Vagina (tissue), 2 donors: ENCODE data around the gene MRPL45. TPM values are rescaled to one million over a fixed set of nuclear protein-coding genes. Genes with fewer than 3 reads are reported as not detected.

ENCODE experiments used
- DNase-seq, 2 donors: peaks; one replicate each; pipeline ENCODE4 v3.0.0-alpha.2; 2017; ENCODE audit errors: extremely low spot score in 2 of 2
- H3K27ac ChIP-seq: fragments of 200-600 bp; sonication (generic); one replicate; pipeline ENCODE4 v1.5.1; 2019
- H3K27me3 ChIP-seq: fragments of 200-600 bp; sonication (generic); one replicate; pipeline ENCODE4 v1.5.1; 2019
- H3K36me3 ChIP-seq, 2 donors: fragments of 200-600 bp; sonication (generic); one replicate each; pipeline ENCODE4 v1.5.1; 2017 to 2019
- H3K4me1 ChIP-seq: fragments of 200-600 bp; sonication (generic); one replicate; pipeline ENCODE4 v1.5.1; 2019
- H3K4me3 ChIP-seq, 2 donors: fragments of 200-600 bp; sonication (generic); 1 replicate in 1 of 2; 2 replicates in 1 of 2; pipeline ENCODE4 v1.5.1; 2016 to 2019
- H3K9me3 ChIP-seq: fragments of 200-600 bp; sonication (generic); one replicate; pipeline ENCODE4 v1.5.1; 2019
- CTCF ChIP-seq, 3 experiments: fragments of 450-650 bp in 2 of 3; fragments of 200-600 bp in 1 of 3; sonication (generic) in 1 of 3; IDR thresholded peaks; one replicate each; pipeline ENCODE4 v1.5.1; 2017 to 2019; ENCODE audit warnings: antibody characterized with exemption in 3 of 3, mild to moderate bottlenecking in 2 of 3, moderate library complexity in 2 of 3
- POLR2A ChIP-seq, 2 donors: fragments of 450-650 bp; IDR thresholded peaks; one replicate each; pipeline ENCODE4 v1.6.1; 2017; ENCODE audit warnings: antibody characterized with exemption in 2 of 2, mild to moderate bottlenecking in 2 of 2, moderate library complexity in 2 of 2
- POLR2AphosphoS5 ChIP-seq, 2 donors: sonication (generic); formaldehyde crosslinking; IDR thresholded peaks; one replicate each; pipeline ENCODE4 v1.9.0; 2017; ENCODE audit warnings: antibody characterized with exemption in 2 of 2, mild to moderate bottlenecking in 2 of 2, low read depth in 1 of 2; ENCODE audit not compliant: insufficient read depth in 1 of 2
- intact Hi-C: fragments of 100-400 bp; cut with DNase I; formaldehyde crosslinking; loops from one replicate; pipeline ENCODE4 v1.15.1; 2023
- total RNA-seq: library from RNA; depleted of rRNA; stranded (reverse); fragments of >200 nt; gene quantifications from one replicate; pipeline ENCODE4 v1.2.3, GENCODE V29; 2016

Gene MRPL45
- total RNA-seq, 1 donor from 2014 or later: 22.1 TPM

- no peak for DNase-seq
- no peak overlapping the region for H3K4me3 ChIP-seq
- no peak overlapping the region for H3K27ac ChIP-seq
- H3K27me3 ChIP-seq: no peaks in the 10 kb centered on the region
- H3K4me1 ChIP-seq: no peaks in the 10 kb centered on the region
- intact Hi-C loops: no loop called here
- TF ChIP-seq POLR2AphosphoS5 (IDR thresholded peaks at IDR 0.05; ENCODE audit: insufficient read depth in 1 of 2, low read depth in 1 of 2): no peak
- no peak for TF ChIP-seq POLR2A (IDR thresholded peaks at IDR 0.05)
- no peak for TF ChIP-seq CTCF (IDR thresholded peaks at IDR 0.05)
- peaks cover 0 to 13% of the 10 kb centered on the region in 2 donors for H3K36me3 ChIP-seq
- H3K9me3 ChIP-seq: no peaks in the 10 kb centered on the region
Observed at GRCh38 chr17:38322897-38323296, 25.9 kb downstream of the MRPL45 start.

GRCh38 chr17:38324141-38324697, 27.3 kb downstream of the MRPL45 start:
- no peak for DNase-seq
- H3K36me3 ChIP-seq: peaks cover 0 to 13% of the 10 kb centered on the region in 2 donors
- TF ChIP-seq POLR2A (IDR thresholded peaks at IDR 0.05) (no peak), POLR2AphosphoS5 (IDR thresholded peaks at IDR 0.05; ENCODE audit: insufficient read depth in 1 of 2, low read depth in 1 of 2) (no peak), CTCF (IDR thresholded peaks at IDR 0.05) (no peak)
- no peak overlapping the region for H3K27ac ChIP-seq
- no peaks in the 10 kb centered on the region for H3K27me3 ChIP-seq
- no peaks in the 10 kb centered on the region for H3K9me3 ChIP-seq
- no peaks in the 10 kb centered on the region for H3K4me1 ChIP-seq
- intact Hi-C loops: no loop called here
- H3K4me3 ChIP-seq: no peak overlapping the region

- Histone ChIP-seq H3K4me1 (no peaks in the 10 kb centered on the region), H3K27me3 (no peaks in the 10 kb centered on the region), H3K36me3 (peaks cover 0 to 13% of the 10 kb centered on the region in 2 donors), H3K4me3 (no peak overlapping the region), H3K27ac (no peak overlapping the region), H3K9me3 (no peaks in the 10 kb centered on the region)
- intact Hi-C loops: no loop called here
- TF ChIP-seq POLR2AphosphoS5 (IDR thresholded peaks at IDR 0.05; ENCODE audit: insufficient read depth in 1 of 2, low read depth in 1 of 2): no peak
- TF ChIP-seq CTCF (IDR thresholded peaks at IDR 0.05): no peak
- TF ChIP-seq POLR2A (IDR thresholded peaks at IDR 0.05): no peak
- DNase-seq: no peak
Observed at GRCh38 chr17:38324772-38325171, 27.8 kb downstream of the MRPL45 start.

- DNase-seq: no peak
- Histone ChIP-seq H3K4me1 (no peaks in the 10 kb centered on the region), H3K27me3 (no peaks in the 10 kb centered on the region), H3K9me3 (no peaks in the 10 kb centered on the region), H3K36me3 (peaks cover 0 to 13% of the 10 kb centered on the region in 2 donors), H3K27ac (no peak overlapping the region), H3K4me3 (no peak overlapping the region)
- intact Hi-C loops: no loop called here
- TF ChIP-seq CTCF (IDR thresholded peaks at IDR 0.05) (no peak), POLR2A (IDR thresholded peaks at IDR 0.05) (no peak), POLR2AphosphoS5 (IDR thresholded peaks at IDR 0.05; ENCODE audit: insufficient read depth in 1 of 2, low read depth in 1 of 2) (no peak)
Observed at GRCh38 chr17:38325221-38325851, 28.4 kb downstream of the MRPL45 start.
